Measurements from ENCODE around the gene ATP6AP1.

ATP6AP1 gene

GRCh38 chrX:154470434-154470833 is 42.0 kb downstream of the ATP6AP1 start:
- no peak overlapping the region for H3K4me3 ChIP-seq (ENCODE audit: low read depth, low read length)
- no peaks in the 10 kb centered on the region for H3K9me3 ChIP-seq (ENCODE audit: control insufficient read depth, insufficient read depth, low read depth, low read length)
- no peak for TF ChIP-seq ZNF664 (tag by site-specific recombination; IDR thresholded peaks at IDR 0.05)
- no peak for TF ChIP-seq ZNF514 (tag by site-specific recombination; IDR thresholded peaks at IDR 0.05)
- no peak for TF ChIP-seq ZXDB (tag by site-specific recombination; IDR thresholded peaks at IDR 0.05)
- no peak for TF ChIP-seq BCL11A (tag by site-specific recombination; IDR thresholded peaks at IDR 0.05; ENCODE audit: low read depth)
- no peak for TF ChIP-seq IKZF3 (tag by site-specific recombination; IDR thresholded peaks at IDR 0.05)
- no peak for TF ChIP-seq ZNF645 (tag by site-specific recombination; IDR thresholded peaks at IDR 0.05)
- no peak for TF ChIP-seq YY2 (tag by site-specific recombination; IDR thresholded peaks at IDR 0.05)
- TF ChIP-seq ZNF155 (tag by site-specific recombination; IDR thresholded peaks at IDR 0.05), result no peak
- no peak for TF ChIP-seq FEZF1 (tag by site-specific recombination; IDR thresholded peaks at IDR 0.05)
- TF ChIP-seq SCRT2 (tag by site-specific recombination; IDR thresholded peaks at IDR 0.05), result no peak
- TF ChIP-seq OSR2 (tag by site-specific recombination; IDR thresholded peaks at IDR 0.05), result no peak
- no peak for TF ChIP-seq ZNF518A (tag by site-specific recombination; conservative IDR thresholded peaks at IDR 0.05; ENCODE audit: low read depth)
- no peak for TF ChIP-seq ZNF24 (tag by site-specific recombination; IDR thresholded peaks at IDR 0.05)
- no peak for TF ChIP-seq ZNF510 (tag by site-specific recombination; IDR thresholded peaks at IDR 0.05; ENCODE audit: insufficient replicate concordance)
- no peak for TF ChIP-seq ZNF513 (tag by site-specific recombination; IDR thresholded peaks at IDR 0.05)
- no peak for TF ChIP-seq ZBTB20 (tag by site-specific recombination; IDR thresholded peaks at IDR 0.05)
- no peaks in the 10 kb centered on the region for H3K4me1 ChIP-seq (ENCODE audit: control insufficient read depth, insufficient read depth, low read length)
- ChIA-PET POLR2A (interaction anchor here (1.3 kb wide), 1 partner anchor 20 kb away, joined by 4 read pairs; the partner anchor contains the start of gene SLC10A3), CTCF (no interaction called here)
- H3K36me3 ChIP-seq (ENCODE audit: control insufficient read depth in 2 of 2, insufficient read depth in 1 of 2, low read length in 2 of 2), result peaks cover 0 to 76% of the 10 kb centered on the region in 2 experiments; a peak in 2 of 3 replicates
- H3K27ac ChIP-seq (ENCODE audit: extremely low read depth, low read depth, low read length), result no peak overlapping the region

- no peak overlapping the region for H3K27ac ChIP-seq (ENCODE audit: extremely low read depth, low read depth, low read length)
- ChIA-PET POLR2A (interaction anchor here (1.3 kb wide), 1 partner anchor 19 kb away, joined by 4 read pairs; the partner anchor contains the start of gene SLC10A3), CTCF (interaction anchor here (0.8 kb wide), 1 partner anchor 52 kb away, joined by 8 read pairs; no protein-coding TSS in a partner anchor)
- no peaks in the 10 kb centered on the region for H3K9me3 ChIP-seq (ENCODE audit: control insufficient read depth, insufficient read depth, low read depth, low read length)
- no peaks in the 10 kb centered on the region for H3K4me1 ChIP-seq (ENCODE audit: control insufficient read depth, insufficient read depth, low read length)
- peaks cover 0 to 70% of the 10 kb centered on the region in 2 experiments; a peak in 2 of 3 replicates for H3K36me3 ChIP-seq (ENCODE audit: control insufficient read depth in 2 of 2, insufficient read depth in 1 of 2, low read length in 2 of 2)
- no peak overlapping the region for H3K4me3 ChIP-seq (ENCODE audit: low read depth, low read length)
- TF ChIP-seq ZNF76 (tag by site-specific recombination; IDR thresholded peaks at IDR 0.05; ENCODE audit: borderline replicate concordance, low read depth) (no peak), WT1 (tag by site-specific recombination; IDR thresholded peaks at IDR 0.05) (no peak), ZNF449 (tag by site-specific recombination; IDR thresholded peaks at IDR 0.05) (no peak), TCF7L2 (IDR thresholded peaks at IDR 0.05; ENCODE audit: borderline replicate concordance, low read depth, low read length) (no peak), ZNF239 (tag by site-specific recombination; IDR thresholded peaks at IDR 0.05) (no peak), ZNF157 (tag by site-specific recombination; IDR thresholded peaks at IDR 0.05) (no peak), ZNF530 (tag by site-specific recombination; IDR thresholded peaks at IDR 0.05; ENCODE audit: low read depth) (no peak), ZNF843 (tag by site-specific recombination; IDR thresholded peaks at IDR 0.05) (no peak), KLF1 (tag by site-specific recombination; IDR thresholded peaks at IDR 0.05) (peak; percentile 72)
Measured at GRCh38 chrX:154470914-154471568, 42.6 kb downstream of the ATP6AP1 start.
